MM.1S (cell line): ENCODE results near the gene ATP2A2.

Source experiments
- CTCF ChIP-seq: fragments of 300-600 bp; sonication (generic); IDR thresholded peaks from 2 replicates; pipeline ENCODE4 v1.5.1; 2016; ENCODE audit warnings: antibody characterized with exemption, low read length, mixed read lengths
- EZH2phosphoT487 ChIP-seq: fragments of 300-600 bp; sonication (generic); IDR thresholded peaks from 2 replicates; pipeline ENCODE4 v1.6.1; 2018; ENCODE audit warnings: antibody characterized with exemption, low read length

- TF ChIP-seq CTCF (no peak), EZH2phosphoT487 (no peak)
Observed at GRCh38 chr12:110330124-110330523, 49.1 kb downstream of the ATP2A2 start.
